Esophagus (tissue), 2 donors: ENCODE measurements around the gene APPL2. TPM values are rescaled to one million over a fixed set of nuclear protein-coding genes. Genes with fewer than 3 reads are reported as not detected.

Source experiments
- H3K27ac ChIP-seq, 2 donors: one replicate each; pipeline ENCODE4 v1.5.1; 2013; ENCODE audit warnings: low read depth in 2 of 2, mild to moderate bottlenecking in 2 of 2, inconsistent platforms in 1 of 2, low read length in 1 of 2, moderate library complexity in 1 of 2
- H3K27me3 ChIP-seq, 2 donors: one replicate each; pipeline ENCODE4 v1.6.1; 2013; ENCODE audit warnings: low read length in 2 of 2, control low read depth in 1 of 2, mild to moderate bottlenecking in 1 of 2; ENCODE audit not compliant: insufficient read depth in 2 of 2, control insufficient read depth in 1 of 2
- H3K36me3 ChIP-seq, 2 donors: one replicate each; pipeline ENCODE4 v1.6.1; 2013; ENCODE audit warnings: low read length in 1 of 2; ENCODE audit not compliant: control insufficient read depth in 2 of 2, insufficient read depth in 2 of 2
- H3K4me1 ChIP-seq, 2 donors: one replicate each; pipeline ENCODE4 v1.6.1; 2013; ENCODE audit warnings: low read length in 1 of 2; ENCODE audit not compliant: control insufficient read depth in 2 of 2, insufficient read depth in 2 of 2
- H3K4me3 ChIP-seq, 2 donors: one replicate each; pipeline ENCODE4 v1.5.1; 2013; ENCODE audit warnings: low read length in 2 of 2, mild to moderate bottlenecking in 2 of 2, low read depth in 1 of 2, moderate library complexity in 1 of 2
- H3K9me3 ChIP-seq, 2 donors: one replicate each; pipeline ENCODE4 v1.6.1; 2013; ENCODE audit warnings: mild to moderate bottlenecking in 2 of 2, low read depth in 1 of 2, low read length in 1 of 2, moderate library complexity in 1 of 2; ENCODE audit not compliant: control insufficient read depth in 2 of 2, insufficient read depth in 1 of 2
- WGBS, 2 donors: extraction: QIAGEN DNeasy Blood & Tissue Kit; methylation state at CpG; one replicate each; pipeline ENCODE4 v1.1.7; 2013; 5-methylcytosine and 5-hydroxymethylcytosine counted together
- polyA plus RNA-seq, 2 donors: library from polyadenylated mRNA; stranded (reverse); fragments of 200-250 nt; gene quantifications; one replicate each; pipeline ENCODE4 v1.2.3, GENCODE V29; 2013
- donor health status: healthy with polysubstance abuse.
- donor health status: Bipolar disorder and iron deficiency.

APPL2 gene
- polyA plus RNA-seq, 2 donors = 15.0 to 16.3 TPM

DNA sequence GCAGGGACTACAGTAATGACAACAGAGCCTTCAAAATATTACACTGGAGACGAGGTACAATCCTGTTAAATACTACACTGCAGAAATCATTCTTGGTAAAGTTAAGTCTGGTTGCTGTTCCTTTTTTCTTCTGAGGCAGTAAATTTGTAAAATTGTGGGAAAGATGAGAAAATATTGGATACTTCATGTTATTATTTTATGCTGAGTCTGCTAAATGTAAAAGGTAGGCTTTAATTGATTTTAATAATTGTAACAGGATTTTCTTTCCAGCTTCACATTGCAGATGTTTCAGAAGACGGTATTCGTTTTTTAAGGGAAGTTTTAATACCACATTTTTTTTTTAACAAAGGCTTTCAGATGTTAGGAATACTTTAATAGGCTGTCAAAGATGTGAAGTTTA lies 65.8 kb downstream of the APPL2 start:
- no peak overlapping the region for H3K4me3 ChIP-seq
- H3K36me3 ChIP-seq = peaks cover 0 to 3% of the 10 kb centered on the region in 2 donors
- 92 to 96% methylated on average over 3 of the region's 3 CpGs for WGBS, 2 donors
- H3K27ac ChIP-seq = no peak overlapping the region
- no peaks in the 10 kb centered on the region for H3K9me3 ChIP-seq
- H3K4me1 ChIP-seq = no peaks in the 10 kb centered on the region
- no peaks in the 10 kb centered on the region for H3K27me3 ChIP-seq

GRCh38 chr12:105168006-105168405 lies 68.0 kb downstream of the APPL2 start:
- Histone ChIP-seq H3K9me3 (no peaks in the 10 kb centered on the region), H3K27me3 (no peaks in the 10 kb centered on the region), H3K27ac (no peak overlapping the region), H3K4me1 (no peaks in the 10 kb centered on the region), H3K36me3 (no peaks in the 10 kb centered on the region), H3K4me3 (no peak overlapping the region)

DNA sequence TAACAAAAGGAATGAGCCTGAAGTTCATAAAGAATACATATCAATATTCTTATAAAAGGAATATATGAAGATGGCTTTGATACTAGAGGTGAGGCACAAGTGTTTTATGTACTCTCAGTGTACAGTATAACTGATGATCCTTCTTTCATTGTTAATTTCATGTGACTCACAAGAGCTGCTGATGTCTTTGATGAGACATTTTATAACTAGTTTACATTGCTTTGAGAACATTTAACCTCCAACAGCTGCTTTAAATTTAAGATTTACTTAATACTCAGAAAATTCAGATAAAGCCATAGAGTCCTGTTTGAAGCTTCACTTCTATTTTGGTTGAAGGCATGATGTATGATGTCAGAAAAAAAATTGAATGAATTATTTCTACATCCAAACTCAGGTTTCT lies 68.6 kb downstream of the APPL2 start:
- no peaks in the 10 kb centered on the region for H3K9me3 ChIP-seq
- no peak overlapping the region for H3K27ac ChIP-seq
- H3K27me3 ChIP-seq = no peaks in the 10 kb centered on the region
- H3K36me3 ChIP-seq = no peaks in the 10 kb centered on the region
- no peaks in the 10 kb centered on the region for H3K4me1 ChIP-seq
- no peak overlapping the region for H3K4me3 ChIP-seq

GRCh38 chr12:105166736-105167135 lies 69.2 kb downstream of the APPL2 start:
- WGBS, 2 donors = 73 to 75% methylated on average over 1 of the region's 1 CpG
- Histone ChIP-seq H3K4me3 (no peak overlapping the region), H3K36me3 (no peaks in the 10 kb centered on the region), H3K4me1 (no peaks in the 10 kb centered on the region), H3K27ac (no peak overlapping the region), H3K9me3 (no peaks in the 10 kb centered on the region), H3K27me3 (no peaks in the 10 kb centered on the region)

- no peaks in the 10 kb centered on the region for H3K4me1 ChIP-seq
- H3K36me3 ChIP-seq = no peaks in the 10 kb centered on the region
- no peaks in the 10 kb centered on the region for H3K27me3 ChIP-seq
- H3K9me3 ChIP-seq = no peaks in the 10 kb centered on the region
- no peak overlapping the region for H3K4me3 ChIP-seq
- WGBS, 2 donors = 72 to 74% methylated on average over 2 of the region's 2 CpGs
- no peak overlapping the region for H3K27ac ChIP-seq
Observed at GRCh38 chr12:105164068-105164467, 71.9 kb downstream of the APPL2 start.

DNA sequence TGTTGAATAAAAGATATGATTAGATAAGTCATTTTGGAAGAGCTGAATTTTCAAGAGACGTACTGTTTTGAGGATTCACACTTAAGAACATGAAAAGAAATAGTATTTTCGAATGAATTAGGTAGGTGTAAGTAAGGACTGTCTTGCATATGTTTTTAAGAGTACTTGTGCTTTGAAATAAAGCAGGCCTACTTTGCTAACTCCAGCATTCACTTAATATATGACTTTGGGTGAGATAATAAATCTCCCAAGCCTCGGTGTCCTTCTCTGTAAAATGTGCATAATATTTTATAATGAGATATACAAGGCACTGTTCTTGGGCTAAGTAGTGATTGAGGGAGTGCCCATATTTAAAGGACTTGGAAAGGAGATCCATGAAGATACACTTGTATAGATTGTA lies 73.8 kb downstream of the APPL2 start:
- no peaks in the 10 kb centered on the region for H3K36me3 ChIP-seq
- no peaks in the 10 kb centered on the region for H3K27me3 ChIP-seq
- H3K4me3 ChIP-seq = no peak overlapping the region
- no peaks in the 10 kb centered on the region for H3K4me1 ChIP-seq
- no peaks in the 10 kb centered on the region for H3K9me3 ChIP-seq
- H3K27ac ChIP-seq = no peak overlapping the region
- WGBS, 2 donors = 93 to 98% methylated on average over 3 of the region's 3 CpGs

DNA sequence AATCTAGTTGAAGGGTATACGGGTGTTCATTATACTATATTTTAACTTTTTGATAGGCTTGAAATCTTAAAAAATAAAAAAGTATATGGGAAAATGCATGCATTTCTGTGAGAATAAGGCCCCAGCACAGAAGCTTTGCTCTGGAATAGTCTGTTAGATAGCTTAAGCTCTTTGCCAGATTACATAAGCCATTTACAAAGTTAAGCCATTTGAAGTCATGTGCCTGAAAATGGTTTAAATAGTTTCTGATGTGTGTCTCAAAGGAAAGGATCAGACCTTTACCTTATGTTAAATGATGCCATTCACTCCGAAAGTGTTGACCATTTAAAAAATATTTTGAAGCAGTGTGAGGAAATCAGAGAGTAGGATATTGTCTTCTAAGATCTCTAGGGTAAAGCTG lies 77.1 kb downstream of the APPL2 start:
- no peaks in the 10 kb centered on the region for H3K27me3 ChIP-seq
- peaks cover 0 to 5% of the 10 kb centered on the region in 2 donors for H3K36me3 ChIP-seq
- 91 to 94% methylated on average over 2 of the region's 2 CpGs for WGBS, 2 donors

GRCh38 chr12:105157606-105158005 lies 78.4 kb downstream of the APPL2 start:
- Histone ChIP-seq H3K27me3 (no peaks in the 10 kb centered on the region), H3K4me3 (no peak overlapping the region), H3K4me1 (no peaks in the 10 kb centered on the region), H3K27ac (no peak overlapping the region), H3K36me3 (peaks cover 0 to 5% of the 10 kb centered on the region in 2 donors), H3K9me3 (no peaks in the 10 kb centered on the region)
- 93 to 98% methylated on average over 3 of the region's 3 CpGs for WGBS, 2 donors

More for the DNA sequence above, 77.1 kb downstream of the APPL2 start:
- no peak overlapping the region for H3K4me3 ChIP-seq
- H3K27ac ChIP-seq = no peak overlapping the region
- H3K9me3 ChIP-seq = no peaks in the 10 kb centered on the region
- no peaks in the 10 kb centered on the region for H3K4me1 ChIP-seq

- Histone ChIP-seq H3K36me3 (peaks cover 0 to 5% of the 10 kb centered on the region in 2 donors), H3K27ac (no peak overlapping the region), H3K4me3 (no peak overlapping the region), H3K9me3 (no peaks in the 10 kb centered on the region), H3K4me1 (no peaks in the 10 kb centered on the region), H3K27me3 (no peaks in the 10 kb centered on the region)
- WGBS, 2 donors = 98 to 99% methylated on average over 2 of the region's 2 CpGs
Observed at GRCh38 chr12:105156260-105156659, 79.7 kb downstream of the APPL2 start.

- H3K27ac ChIP-seq = no peak overlapping the region
- no peaks in the 10 kb centered on the region for H3K9me3 ChIP-seq
- no peaks in the 10 kb centered on the region for H3K4me1 ChIP-seq
- no peaks in the 10 kb centered on the region for H3K27me3 ChIP-seq
- no peaks in the 10 kb centered on the region for H3K36me3 ChIP-seq
- 92 to 93% methylated on average over 3 of the region's 3 CpGs for WGBS, 2 donors
- H3K4me3 ChIP-seq = no peak overlapping the region
Observed at GRCh38 chr12:105142259-105142658, 93.7 kb downstream of the APPL2 start.
